Lung (tissue), 12 donors: ENCODE measurements around the gene XRCC4. TPM values are rescaled to one million over a fixed set of nuclear protein-coding genes. Genes with fewer than 3 reads are reported as not detected.

ENCODE experiments used
- ATAC-seq: fragments of 200-7000 bp; cut with Tn5 transposase; one replicate; pipeline ENCODE4 v1.9.1; 2020; ENCODE audit warnings: moderate number of reproducible peaks; ENCODE audit not compliant: insufficient read depth, low FRiP score
- DNase-seq, 3 donors: peaks; one replicate each; pipeline ENCODE4 v3.0.0-alpha.2; 2013 to 2017
- H3K27ac ChIP-seq, 2 donors: one replicate each; pipeline ENCODE4 v1.5.1; 2013; ENCODE audit warnings: mild to moderate bottlenecking in 2 of 2, moderate library complexity in 2 of 2, control low read depth in 1 of 2, inconsistent platforms in 1 of 2, low read depth in 1 of 2, low read length in 1 of 2
- H3K27me3 ChIP-seq, 3 donors: one replicate each; pipeline ENCODE4 v1.5.1; 2013; ENCODE audit warnings: low read length in 2 of 3; ENCODE audit not compliant: control insufficient read depth in 3 of 3, insufficient read depth in 3 of 3
- H3K36me3 ChIP-seq, 4 donors: one replicate each; pipeline ENCODE4 v1.5.1; 2013; ENCODE audit warnings: low read length in 4 of 4, mild to moderate bottlenecking in 1 of 4, moderate library complexity in 1 of 4; ENCODE audit not compliant: control insufficient read depth in 4 of 4, insufficient read depth in 4 of 4
- H3K4me1 ChIP-seq, 5 donors: one replicate each; pipeline ENCODE4 v1.5.1; 2013; ENCODE audit warnings: low read length in 5 of 5, mild to moderate bottlenecking in 2 of 5, moderate library complexity in 1 of 5; ENCODE audit not compliant: control insufficient read depth in 5 of 5, insufficient read depth in 5 of 5
- H3K4me3 ChIP-seq: one replicate; pipeline ENCODE4 v1.5.1; 2013; ENCODE audit warnings: mild to moderate bottlenecking, control low read depth, moderate library complexity
- H3K9ac ChIP-seq, 2 donors: one replicate each; pipeline ENCODE4 v1.5.1; 2013; ENCODE audit warnings: low read length in 2 of 2, control low read depth in 1 of 2; ENCODE audit not compliant: insufficient read depth in 1 of 2
- H3K9me3 ChIP-seq, 4 donors: one replicate each; pipeline ENCODE4 v1.5.1; 2013; ENCODE audit warnings: low read length in 3 of 4, mild to moderate bottlenecking in 1 of 4, moderate library complexity in 1 of 4; ENCODE audit not compliant: control insufficient read depth in 4 of 4, insufficient read depth in 3 of 4
- WGBS, 2 donors: extraction: QIAGEN DNeasy Blood & Tissue Kit; methylation state at CpG; one replicate each; pipeline ENCODE4 v1.1.7; 2013; 5-methylcytosine and 5-hydroxymethylcytosine counted together
- polyA plus RNA-seq, 2 donors: library from polyadenylated mRNA; stranded (reverse); fragments of 200-250 nt; gene quantifications; one replicate each; pipeline ENCODE4 v1.2.1, GENCODE V29; 2013
- total RNA-seq, 2 donors: library from RNA; depleted of rRNA in 1 of 2; stranded (reverse); fragments of >200 nt in 1 of 2; gene quantifications; one replicate each; pipeline ENCODE4 v1.2.1, GENCODE V29; 2014 to 2021
- TF ChIP-seq, protein P1 (sequence below): IDR thresholded peaks from 2 replicates; pipeline ENCODE4 v1.5.1; 2012; ENCODE audit warnings: mild to moderate bottlenecking; ENCODE audit errors: control extremely low read depth, extremely low read depth
- donor health status: control.
- donor health status: control.
- donor health status: Bipolar disorder and iron deficiency.
- donor health status: healthy.
- donor health status: DM: yes; HTN: yes; CAD: no.

XRCC4 gene
- total and polyA plus RNA-seq, 4 donors, result 3.8 to 10.7 (median 8.4) TPM

DNA sequence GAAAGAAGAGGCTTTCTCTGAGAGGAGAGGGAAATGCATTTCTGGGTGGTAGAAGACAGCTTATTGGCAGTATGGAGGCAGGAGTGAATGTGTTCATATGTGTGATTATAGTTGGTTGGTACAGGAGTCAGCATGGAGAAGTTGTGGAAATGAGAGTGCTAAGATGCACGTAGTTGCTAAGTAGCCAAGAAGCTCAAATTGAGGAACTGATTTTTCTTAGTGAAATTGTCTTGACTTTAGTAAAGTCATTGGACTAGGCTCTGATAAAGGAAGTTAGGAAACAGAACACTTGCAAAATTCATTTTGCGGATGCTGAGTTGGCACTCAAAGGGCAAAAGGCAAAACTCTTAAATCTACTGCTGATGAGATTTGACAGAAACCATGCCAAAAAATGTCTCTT is 235.3 kb downstream of the XRCC4 start:
- ATAC-seq (peak; percentile 41), DNase-seq (peak in 2 of 3 donors; percentile 31 to 36)
- TF ChIP-seq, protein P1, sequence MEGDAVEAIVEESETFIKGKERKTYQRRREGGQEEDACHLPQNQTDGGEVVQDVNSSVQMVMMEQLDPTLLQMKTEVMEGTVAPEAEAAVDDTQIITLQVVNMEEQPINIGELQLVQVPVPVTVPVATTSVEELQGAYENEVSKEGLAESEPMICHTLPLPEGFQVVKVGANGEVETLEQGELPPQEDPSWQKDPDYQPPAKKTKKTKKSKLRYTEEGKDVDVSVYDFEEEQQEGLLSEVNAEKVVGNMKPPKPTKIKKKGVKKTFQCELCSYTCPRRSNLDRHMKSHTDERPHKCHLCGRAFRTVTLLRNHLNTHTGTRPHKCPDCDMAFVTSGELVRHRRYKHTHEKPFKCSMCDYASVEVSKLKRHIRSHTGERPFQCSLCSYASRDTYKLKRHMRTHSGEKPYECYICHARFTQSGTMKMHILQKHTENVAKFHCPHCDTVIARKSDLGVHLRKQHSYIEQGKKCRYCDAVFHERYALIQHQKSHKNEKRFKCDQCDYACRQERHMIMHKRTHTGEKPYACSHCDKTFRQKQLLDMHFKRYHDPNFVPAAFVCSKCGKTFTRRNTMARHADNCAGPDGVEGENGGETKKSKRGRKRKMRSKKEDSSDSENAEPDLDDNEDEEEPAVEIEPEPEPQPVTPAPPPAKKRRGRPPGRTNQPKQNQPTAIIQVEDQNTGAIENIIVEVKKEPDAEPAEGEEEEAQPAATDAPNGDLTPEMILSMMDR, result no peak
- Histone ChIP-seq H3K4me1 (no peaks in the 10 kb centered on the region), H3K27ac (no peak overlapping the region), H3K4me3 (no peak overlapping the region), H3K27me3 (no peaks in the 10 kb centered on the region), H3K9ac (no peak overlapping the region), H3K9me3 (peaks cover 0 to 8% (median 4%) of the 10 kb centered on the region in 4 donors), H3K36me3 (no peaks in the 10 kb centered on the region)
- WGBS, 2 donors, result 27 to 65% methylated on average over 2 of the region's 2 CpGs

DNA sequence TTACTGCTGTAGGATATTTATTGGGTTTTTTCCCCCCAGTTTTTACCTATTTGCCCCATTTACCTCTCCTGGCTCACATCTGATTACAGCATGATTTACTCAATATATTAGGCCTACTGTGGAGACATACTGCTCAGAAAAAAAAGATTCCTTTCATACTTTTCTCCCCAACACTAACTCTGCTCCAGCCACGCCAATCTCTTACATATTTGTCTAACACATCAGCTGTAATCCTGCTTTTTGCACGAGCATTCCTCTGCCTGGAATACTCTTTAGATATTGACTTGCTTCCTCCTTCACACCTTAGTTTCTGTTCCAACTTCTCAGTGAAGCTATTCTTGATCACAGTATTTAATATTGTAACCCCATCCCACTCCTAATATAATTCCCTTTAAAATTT is 236.1 kb downstream of the XRCC4 start:
- H3K4me3 ChIP-seq, result no peak overlapping the region
- H3K9me3 ChIP-seq, result peaks cover 0 to 8% (median 4%) of the 10 kb centered on the region in 4 donors
- ATAC-seq, result no peak
- no peak overlapping the region for H3K27ac ChIP-seq
- H3K36me3 ChIP-seq, result no peaks in the 10 kb centered on the region
- no peaks in the 10 kb centered on the region for H3K4me1 ChIP-seq
- no peak for DNase-seq
- no peaks in the 10 kb centered on the region for H3K27me3 ChIP-seq
- WGBS, 2 donors, result 64 to 71% methylated on average over 2 of the region's 2 CpGs
- no peak overlapping the region for H3K9ac ChIP-seq
- TF ChIP-seq, protein P1, result no peak

DNA sequence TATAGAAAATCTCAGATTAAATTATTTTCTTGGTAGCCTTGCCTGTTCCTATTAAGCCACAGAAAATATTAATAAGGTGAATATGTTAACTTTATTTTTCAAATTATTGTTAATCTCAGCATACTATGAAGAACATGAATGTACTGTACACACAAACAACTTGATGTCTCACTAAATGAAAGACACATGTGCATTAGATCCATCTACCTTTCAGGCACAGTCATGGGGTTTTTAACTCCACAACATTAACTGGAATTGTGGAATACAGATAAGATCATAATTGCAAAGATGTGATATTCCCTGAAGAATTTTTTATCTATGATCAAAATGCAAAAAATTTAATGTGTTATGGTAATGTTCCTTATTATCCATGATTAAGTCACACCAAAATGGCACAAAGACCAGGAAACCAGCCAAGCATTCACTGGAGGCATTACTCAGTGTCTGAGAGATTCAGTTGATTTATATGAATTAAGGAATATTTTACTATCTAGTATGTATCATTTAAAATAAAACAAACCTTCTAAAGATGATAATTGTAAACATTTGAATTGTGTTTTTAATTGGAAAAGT is 244.2 kb downstream of the XRCC4 start:
- TF ChIP-seq, protein P1, result no peak
- H3K27ac ChIP-seq, result no peak overlapping the region
- ATAC-seq (no peak), DNase-seq (no peak)
- H3K4me3 ChIP-seq, result no peak overlapping the region
- H3K36me3 ChIP-seq, result no peaks in the 10 kb centered on the region
- no peaks in the 10 kb centered on the region for H3K27me3 ChIP-seq
- H3K9me3 ChIP-seq, result no peaks in the 10 kb centered on the region
- no peaks in the 10 kb centered on the region for H3K4me1 ChIP-seq
- H3K9ac ChIP-seq, result no peak overlapping the region
